ENCODE data around the gene CD276. TPM values are rescaled to one million over a fixed set of nuclear protein-coding genes. Genes with fewer than 3 reads are reported as not detected.
"Not testable (repeated sequence)": the region's sequence is repeated elsewhere in the genome, so short reads cannot be mapped to it uniquely, and the experiment has no call there.

Gene CD276
- 10 to 100 TPM in 1 of 2 donors, 1 to 10 TPM in 1; 9.3 to 11.0 TPM for polyA plus RNA-seq

- Histone ChIP-seq H3K4me1 (ENCODE audit: control insufficient read depth in 2 of 2, insufficient read depth in 2 of 2, low read length in 1 of 2) (peaks cover 4 to 13% of the 10 kb centered on the region in 2 donors), H3K27me3 (ENCODE audit: control insufficient read depth in 1 of 2, insufficient read depth in 2 of 2, low read length in 2 of 2) (peaks cover 0 to 4% of the 10 kb centered on the region in 2 donors), H3K27ac (ENCODE audit: low read depth in 2 of 2, low read length in 1 of 2) (peak within 1 kb of the TSS; percentile 36 to 53), H3K9me3 (ENCODE audit: control insufficient read depth in 2 of 2, insufficient read depth in 1 of 2, low read depth in 1 of 2, low read length in 1 of 2) (no peaks in the 10 kb centered on the region), H3K4me3 (ENCODE audit: low read depth in 1 of 2, low read length in 2 of 2) (peak within 1 kb of the TSS; percentile 54 to 62), H3K36me3 (ENCODE audit: control insufficient read depth in 2 of 2, insufficient read depth in 2 of 2, low read length in 1 of 2) (no peaks in the 10 kb centered on the region)
- 1% methylated on average over 41 to 69 of the region's 69 CpGs for WGBS, 2 donors
Measured at GRCh38 chr15:73683777-73684580, at the start of gene CD276. TSS of gene CD276 (plus strand) at chr15:73684383. CDS start at chr15:73699640, 15,257 bp downstream.

GRCh38 chr15:73637527-73637926 lies 46.7 kb upstream of the CD276 start:
- 46 to 50% methylated on average over 2 of the region's 2 CpGs for WGBS, 2 donors
- Histone ChIP-seq H3K4me1 (ENCODE audit: control insufficient read depth in 2 of 2, insufficient read depth in 2 of 2, low read length in 1 of 2) (peaks cover 0 to 4% of the 10 kb centered on the region in 2 donors), H3K27ac (ENCODE audit: low read depth in 2 of 2, low read length in 1 of 2) (no peak overlapping the region), H3K36me3 (ENCODE audit: control insufficient read depth in 2 of 2, insufficient read depth in 2 of 2, low read length in 1 of 2) (no peaks in the 10 kb centered on the region), H3K4me3 (ENCODE audit: low read depth in 1 of 2, low read length in 2 of 2) (no peak overlapping the region), H3K27me3 (ENCODE audit: control insufficient read depth in 1 of 2, insufficient read depth in 2 of 2, low read length in 2 of 2) (no peaks in the 10 kb centered on the region), H3K9me3 (ENCODE audit: control insufficient read depth in 2 of 2, insufficient read depth in 1 of 2, low read depth in 1 of 2, low read length in 1 of 2) (no peaks in the 10 kb centered on the region)

- WGBS, 2 donors, result 68 to 73% methylated on average over 5 of the region's 5 CpGs
- H3K36me3 ChIP-seq (ENCODE audit: control insufficient read depth in 2 of 2, insufficient read depth in 2 of 2, low read length in 1 of 2); H3K27ac ChIP-seq (ENCODE audit: low read depth in 2 of 2, low read length in 1 of 2); H3K4me3 ChIP-seq (ENCODE audit: low read depth in 1 of 2, low read length in 2 of 2); H3K27me3 ChIP-seq (ENCODE audit: control insufficient read depth in 1 of 2, insufficient read depth in 2 of 2, low read length in 2 of 2); H3K9me3 ChIP-seq (ENCODE audit: control insufficient read depth in 2 of 2, insufficient read depth in 1 of 2, low read depth in 1 of 2, low read length in 1 of 2); H3K4me1 ChIP-seq (ENCODE audit: control insufficient read depth in 2 of 2, insufficient read depth in 2 of 2, low read length in 1 of 2): not testable (repeated sequence)
Measured at GRCh38 chr15:73639464-73639863, 44.7 kb upstream of the CD276 start.

- H3K27me3 ChIP-seq (ENCODE audit: control insufficient read depth in 1 of 2, insufficient read depth in 2 of 2, low read length in 2 of 2), result no peaks in the 10 kb centered on the region
Measured at GRCh38 chr15:73647259-73648013, 36.7 kb upstream of the CD276 start.

GRCh38 chr15:73648014-73648295 lies 36.2 kb upstream of the CD276 start:
- 45 to 51% methylated on average over 2 of the region's 2 CpGs for WGBS, 2 donors
- Histone ChIP-seq H3K36me3 (ENCODE audit: control insufficient read depth in 2 of 2, insufficient read depth in 2 of 2, low read length in 1 of 2) (no peaks in the 10 kb centered on the region), H3K4me3 (ENCODE audit: low read depth in 1 of 2, low read length in 2 of 2) (no peak overlapping the region), H3K27me3 (ENCODE audit: control insufficient read depth in 1 of 2, insufficient read depth in 2 of 2, low read length in 2 of 2) (no peaks in the 10 kb centered on the region), H3K4me1 (ENCODE audit: control insufficient read depth in 2 of 2, insufficient read depth in 2 of 2, low read length in 1 of 2) (peaks cover 0 to 2% of the 10 kb centered on the region in 2 donors), H3K9me3 (ENCODE audit: control insufficient read depth in 2 of 2, insufficient read depth in 1 of 2, low read depth in 1 of 2, low read length in 1 of 2) (no peaks in the 10 kb centered on the region), H3K27ac (ENCODE audit: low read depth in 2 of 2, low read length in 1 of 2) (peak overlapping the region; percentile 12 to 64)

More at GRCh38 chr15:73647259-73648013, 36.7 kb upstream of the CD276 start:
- Histone ChIP-seq H3K27ac (ENCODE audit: low read depth in 2 of 2, low read length in 1 of 2) (peak overlapping the region; percentile 12 to 64), H3K36me3 (ENCODE audit: control insufficient read depth in 2 of 2, insufficient read depth in 2 of 2, low read length in 1 of 2) (no peaks in the 10 kb centered on the region), H3K9me3 (ENCODE audit: control insufficient read depth in 2 of 2, insufficient read depth in 1 of 2, low read depth in 1 of 2, low read length in 1 of 2) (no peaks in the 10 kb centered on the region), H3K4me1 (ENCODE audit: control insufficient read depth in 2 of 2, insufficient read depth in 2 of 2, low read length in 1 of 2) (peaks cover 0 to 2% of the 10 kb centered on the region in 2 donors), H3K4me3 (ENCODE audit: low read depth in 1 of 2, low read length in 2 of 2) (no peak overlapping the region)
- 53 to 60% methylated on average over 6 of the region's 6 CpGs for WGBS, 2 donors

- Histone ChIP-seq H3K27me3 (ENCODE audit: control insufficient read depth in 1 of 2, insufficient read depth in 2 of 2, low read length in 2 of 2) (no peaks in the 10 kb centered on the region), H3K4me3 (ENCODE audit: low read depth in 1 of 2, low read length in 2 of 2) (no peak overlapping the region), H3K9me3 (ENCODE audit: control insufficient read depth in 2 of 2, insufficient read depth in 1 of 2, low read depth in 1 of 2, low read length in 1 of 2) (no peaks in the 10 kb centered on the region), H3K27ac (ENCODE audit: low read depth in 2 of 2, low read length in 1 of 2) (no peak overlapping the region), H3K36me3 (ENCODE audit: control insufficient read depth in 2 of 2, insufficient read depth in 2 of 2, low read length in 1 of 2) (no peaks in the 10 kb centered on the region), H3K4me1 (ENCODE audit: control insufficient read depth in 2 of 2, insufficient read depth in 2 of 2, low read length in 1 of 2) (peaks cover 0 to 2% of the 10 kb centered on the region in 2 donors)
- 60% methylated on average over 3 of the region's 3 CpGs for WGBS, 2 donors
Measured at GRCh38 chr15:73650416-73651126, 33.6 kb upstream of the CD276 start.

GRCh38 chr15:73654659-73655058 lies 29.5 kb upstream of the CD276 start:
- Histone ChIP-seq H3K9me3 (ENCODE audit: control insufficient read depth in 2 of 2, insufficient read depth in 1 of 2, low read depth in 1 of 2, low read length in 1 of 2) (no peaks in the 10 kb centered on the region), H3K27me3 (ENCODE audit: control insufficient read depth in 1 of 2, insufficient read depth in 2 of 2, low read length in 2 of 2) (no peaks in the 10 kb centered on the region), H3K4me1 (ENCODE audit: control insufficient read depth in 2 of 2, insufficient read depth in 2 of 2, low read length in 1 of 2) (no peaks in the 10 kb centered on the region), H3K27ac (ENCODE audit: low read depth in 2 of 2, low read length in 1 of 2) (no peak overlapping the region), H3K36me3 (ENCODE audit: control insufficient read depth in 2 of 2, insufficient read depth in 2 of 2, low read length in 1 of 2) (no peaks in the 10 kb centered on the region), H3K4me3 (ENCODE audit: low read depth in 1 of 2, low read length in 2 of 2) (no peak overlapping the region)
- WGBS, 2 donors, result 50 to 54% methylated on average over 3 of the region's 3 CpGs

- Histone ChIP-seq H3K36me3 (ENCODE audit: control insufficient read depth in 2 of 2, insufficient read depth in 2 of 2, low read length in 1 of 2) (no peaks in the 10 kb centered on the region), H3K4me3 (ENCODE audit: low read depth in 1 of 2, low read length in 2 of 2) (no peak overlapping the region), H3K4me1 (ENCODE audit: control insufficient read depth in 2 of 2, insufficient read depth in 2 of 2, low read length in 1 of 2) (no peaks in the 10 kb centered on the region), H3K27me3 (ENCODE audit: control insufficient read depth in 1 of 2, insufficient read depth in 2 of 2, low read length in 2 of 2) (no peaks in the 10 kb centered on the region), H3K9me3 (ENCODE audit: control insufficient read depth in 2 of 2, insufficient read depth in 1 of 2, low read depth in 1 of 2, low read length in 1 of 2) (no peaks in the 10 kb centered on the region), H3K27ac (ENCODE audit: low read depth in 2 of 2, low read length in 1 of 2) (no peak overlapping the region)
- 81 to 87% methylated on average over 2 of the region's 2 CpGs for WGBS, 2 donors
Measured at GRCh38 chr15:73655724-73656123, 28.5 kb upstream of the CD276 start.

- Histone ChIP-seq H3K27ac (ENCODE audit: low read depth in 2 of 2, low read length in 1 of 2) (no peak overlapping the region), H3K4me1 (ENCODE audit: control insufficient read depth in 2 of 2, insufficient read depth in 2 of 2, low read length in 1 of 2) (no peaks in the 10 kb centered on the region), H3K9me3 (ENCODE audit: control insufficient read depth in 2 of 2, insufficient read depth in 1 of 2, low read depth in 1 of 2, low read length in 1 of 2) (peaks cover 0 to 2% of the 10 kb centered on the region in 2 donors), H3K4me3 (ENCODE audit: low read depth in 1 of 2, low read length in 2 of 2) (no peak overlapping the region), H3K36me3 (ENCODE audit: control insufficient read depth in 2 of 2, insufficient read depth in 2 of 2, low read length in 1 of 2) (no peaks in the 10 kb centered on the region), H3K27me3 (ENCODE audit: control insufficient read depth in 1 of 2, insufficient read depth in 2 of 2, low read length in 2 of 2) (no peaks in the 10 kb centered on the region)
- WGBS, 2 donors, result 68 to 79% methylated on average over 1 of the region's 1 CpG
Measured at GRCh38 chr15:73658645-73659044, 25.5 kb upstream of the CD276 start.

Measured in esophagus (tissue), 2 donors.